ENCODE measurements around the gene WDFY2. TPM values are rescaled to one million over a fixed set of nuclear protein-coding genes. Genes with fewer than 3 reads are reported as not detected.

Gene WDFY2
- total and polyA plus RNA-seq, 11 donors, result 2.0 to 12.6 (median 6.5) TPM

DNA sequence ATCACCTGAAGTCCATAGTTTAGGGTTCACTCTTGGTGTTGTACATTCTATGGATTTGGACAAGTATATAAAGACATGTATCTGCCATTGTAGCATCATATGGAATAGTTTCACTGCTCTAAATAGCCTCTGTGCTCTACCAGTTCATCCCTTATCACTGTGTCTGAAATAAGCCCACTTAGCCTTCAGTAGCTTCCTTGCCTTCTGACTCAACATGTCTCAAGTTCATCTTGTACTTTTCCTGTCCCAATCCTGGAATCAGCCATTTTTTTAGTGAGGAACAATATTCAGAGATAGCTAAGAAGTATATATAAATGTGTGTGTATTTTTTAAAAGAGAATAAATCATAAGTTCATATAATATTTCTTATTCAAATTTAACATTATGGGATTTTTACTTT, 140.5 kb downstream of the WDFY2 start:
- Histone ChIP-seq H3K36me3 (peaks cover 0 to 19% (median 0%) of the 10 kb centered on the region in 9 donors), H3K4me3 (no peak overlapping the region), H3K4me1 (peaks cover 0 to 48% (median 21%) of the 10 kb centered on the region in 12 donors), H3K27me3 (no peaks in the 10 kb centered on the region), H3K9me3 (no peaks in the 10 kb centered on the region), H3K27ac (peak overlapping the region in 1 of 12 donors; percentile 29)
- DNase-seq (no peak), ATAC-seq (no peak)
- no peak for TF ChIP-seq POLR2A (IDR thresholded peaks at IDR 0.05)
- TF ChIP-seq, protein P1, sequence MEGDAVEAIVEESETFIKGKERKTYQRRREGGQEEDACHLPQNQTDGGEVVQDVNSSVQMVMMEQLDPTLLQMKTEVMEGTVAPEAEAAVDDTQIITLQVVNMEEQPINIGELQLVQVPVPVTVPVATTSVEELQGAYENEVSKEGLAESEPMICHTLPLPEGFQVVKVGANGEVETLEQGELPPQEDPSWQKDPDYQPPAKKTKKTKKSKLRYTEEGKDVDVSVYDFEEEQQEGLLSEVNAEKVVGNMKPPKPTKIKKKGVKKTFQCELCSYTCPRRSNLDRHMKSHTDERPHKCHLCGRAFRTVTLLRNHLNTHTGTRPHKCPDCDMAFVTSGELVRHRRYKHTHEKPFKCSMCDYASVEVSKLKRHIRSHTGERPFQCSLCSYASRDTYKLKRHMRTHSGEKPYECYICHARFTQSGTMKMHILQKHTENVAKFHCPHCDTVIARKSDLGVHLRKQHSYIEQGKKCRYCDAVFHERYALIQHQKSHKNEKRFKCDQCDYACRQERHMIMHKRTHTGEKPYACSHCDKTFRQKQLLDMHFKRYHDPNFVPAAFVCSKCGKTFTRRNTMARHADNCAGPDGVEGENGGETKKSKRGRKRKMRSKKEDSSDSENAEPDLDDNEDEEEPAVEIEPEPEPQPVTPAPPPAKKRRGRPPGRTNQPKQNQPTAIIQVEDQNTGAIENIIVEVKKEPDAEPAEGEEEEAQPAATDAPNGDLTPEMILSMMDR (IDR thresholded peaks at IDR 0.05), result no peak
- intact Hi-C loops (cut with DNase I), result loop anchor here in 7 of 10 donors (2.0 to 10.0 kb wide), 8 partner anchors 20 to 272 kb away; partner anchors contain the start of genes WDFY2 (in 3 of the 7) and INTS6 (in 2 of the 7)

DNA sequence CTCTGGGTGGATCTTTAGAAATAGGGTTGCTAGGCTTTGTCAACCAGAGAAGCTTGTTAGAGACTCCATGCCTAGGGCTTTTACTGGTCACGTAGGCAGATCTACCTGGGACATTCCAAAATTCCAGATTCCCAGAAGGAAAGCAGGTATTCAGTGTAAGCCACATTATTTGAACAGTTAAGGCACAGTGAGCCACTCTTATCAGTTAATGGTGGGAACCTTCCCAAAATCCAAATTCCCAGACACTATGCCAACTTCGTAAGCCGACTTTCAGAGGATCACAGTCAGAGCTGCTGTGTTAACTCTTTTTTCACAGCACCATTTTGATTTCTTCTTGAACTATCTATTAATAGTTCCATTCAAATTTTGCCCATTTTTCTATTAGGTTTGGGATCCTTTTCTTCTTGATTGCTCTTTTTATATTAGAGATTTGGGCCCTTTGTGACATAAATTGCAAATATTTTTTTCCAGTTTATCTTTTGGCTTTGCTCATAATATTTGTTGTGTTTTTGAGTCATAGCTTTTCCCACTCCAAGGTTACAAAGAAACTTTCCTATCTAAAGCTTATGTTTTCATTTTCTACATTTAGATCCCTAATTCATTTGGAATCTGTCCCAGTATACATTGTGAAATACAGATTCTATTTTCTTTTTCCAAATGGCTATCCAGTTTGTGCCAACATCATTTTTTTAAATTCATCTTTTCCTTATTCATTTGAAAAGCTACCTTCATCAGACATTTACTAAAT, 142.4 kb downstream of the WDFY2 start:
- 23 to 52% (median 37%) methylated on average over 3 of the region's 3 CpGs for WGBS, 4 donors
- Histone ChIP-seq H3K36me3 (peaks cover 0 to 18% (median 0%) of the 10 kb centered on the region in 9 donors), H3K4me1 (peaks cover 0 to 53% (median 30%) of the 10 kb centered on the region in 12 donors), H3K4me3 (no peak overlapping the region), H3K27me3 (no peaks in the 10 kb centered on the region), H3K9me3 (no peaks in the 10 kb centered on the region), H3K27ac (peak overlapping the region in 6 of 12 donors; percentile 5 to 55 (median 22))
- ATAC-seq (peak in 1 of 4 donors; percentile 3), DNase-seq (no peak)
- intact Hi-C loops (cut with DNase I), result loop anchor here in 7 of 10 donors (5.0 to 10.0 kb wide), 6 partner anchors 52 to 274 kb away; partner anchors contain the start of genes INTS6 (in 2 of the 7) and WDFY2 (in 2 of the 7)
- TF ChIP-seq POLR2A (IDR thresholded peaks at IDR 0.05), result no peak
- TF ChIP-seq, protein P1 (IDR thresholded peaks at IDR 0.05), result no peak

DNA sequence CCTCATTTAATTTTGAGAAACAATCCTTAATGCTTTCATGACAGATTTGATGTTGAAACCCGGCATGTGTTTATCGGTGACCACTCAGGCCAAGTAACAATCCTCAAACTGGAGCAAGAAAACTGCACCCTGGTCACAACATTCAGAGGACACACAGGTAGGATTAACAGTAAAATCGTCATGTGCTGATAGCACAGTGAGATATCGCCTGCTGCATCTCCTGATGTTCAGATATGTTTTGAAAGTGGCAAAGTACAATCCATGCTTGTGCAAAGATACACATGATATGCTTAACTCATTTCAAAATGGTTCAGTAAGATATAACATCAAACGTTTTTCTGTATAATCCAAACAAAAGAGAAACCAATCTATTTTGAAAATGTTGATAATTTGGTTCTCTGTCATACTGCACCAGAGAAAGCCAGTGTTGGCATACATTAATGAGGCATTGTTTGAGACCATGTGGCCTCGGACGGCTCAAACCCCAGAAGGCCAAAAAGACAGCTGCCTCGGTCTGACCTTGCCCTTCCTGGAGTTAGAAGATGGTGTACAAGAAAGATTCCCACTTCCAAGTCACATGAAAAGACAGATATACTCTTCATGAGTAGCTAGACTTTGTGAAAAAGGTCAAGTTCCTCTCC, 143.5 kb downstream of the WDFY2 start:
- Histone ChIP-seq H3K27ac (peak overlapping the region in 1 of 12 donors; percentile 23), H3K27me3 (no peaks in the 10 kb centered on the region), H3K4me1 (peaks cover 0 to 55% (median 28%) of the 10 kb centered on the region in 12 donors), H3K9me3 (no peaks in the 10 kb centered on the region), H3K4me3 (no peak overlapping the region), H3K36me3 (peaks cover 0 to 18% (median 0%) of the 10 kb centered on the region in 9 donors)
- intact Hi-C loops (cut with DNase I), result loop anchor here in 8 of 10 donors (2.0 to 10.0 kb wide), 7 partner anchors 53 to 275 kb away; partner anchors contain the start of genes WDFY2 (in 3 of the 8) and INTS6 (in 2 of the 8)
- DNase-seq, result no peak
- TF ChIP-seq, protein P1 (IDR thresholded peaks at IDR 0.05), result no peak
- TF ChIP-seq POLR2A (IDR thresholded peaks at IDR 0.05), result no peak
- 64 to 77% (median 70%) methylated on average over 8 of the region's 8 CpGs for WGBS, 4 donors
- ATAC-seq, result no peak

DNA sequence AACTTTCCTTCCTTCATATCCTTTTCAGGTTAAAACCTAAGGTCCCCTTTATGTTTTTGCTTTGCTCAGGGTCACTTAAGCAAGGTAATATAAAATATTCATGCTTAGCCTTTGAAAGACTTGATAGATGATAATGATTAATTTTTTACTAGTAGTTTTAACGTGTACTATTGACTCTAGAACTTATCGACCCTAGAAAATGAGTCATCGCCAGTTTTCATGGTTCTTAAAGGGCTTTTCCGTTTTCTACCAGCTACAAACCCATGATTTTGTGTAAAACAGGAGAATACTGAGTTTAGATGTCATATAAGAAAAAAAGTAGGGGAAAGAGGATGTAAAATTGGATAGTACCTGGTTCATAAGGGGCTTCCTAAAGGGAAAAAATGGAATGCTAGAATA, 144.0 kb downstream of the WDFY2 start:
- 86 to 94% (median 92%) methylated on average over 4 of the region's 4 CpGs for WGBS, 4 donors
- Histone ChIP-seq H3K4me3 (no peak overlapping the region), H3K9me3 (no peaks in the 10 kb centered on the region), H3K36me3 (peaks cover 0 to 18% (median 0%) of the 10 kb centered on the region in 9 donors), H3K27me3 (no peaks in the 10 kb centered on the region), H3K27ac (no peak overlapping the region), H3K4me1 (peaks cover 0 to 55% (median 28%) of the 10 kb centered on the region in 12 donors)
- TF ChIP-seq, protein P1 (IDR thresholded peaks at IDR 0.05), result no peak
- TF ChIP-seq POLR2A (IDR thresholded peaks at IDR 0.05), result no peak
- ATAC-seq, result no peak
- intact Hi-C loops (cut with DNase I), result loop anchor here in 8 of 10 donors (2.0 to 10.0 kb wide), 7 partner anchors 53 to 276 kb away; partner anchors contain the start of genes WDFY2 (in 3 of the 8) and INTS6 (in 2 of the 8)
- no peak for DNase-seq
